Measurements from ENCODE around the gene DYDC2. TPM values are rescaled to one million over a fixed set of nuclear protein-coding genes. Genes with fewer than 3 reads are reported as not detected.

Gene DYDC2
- total RNA-seq, 1 donor from 2014 or later = 5.8 TPM

DNA sequence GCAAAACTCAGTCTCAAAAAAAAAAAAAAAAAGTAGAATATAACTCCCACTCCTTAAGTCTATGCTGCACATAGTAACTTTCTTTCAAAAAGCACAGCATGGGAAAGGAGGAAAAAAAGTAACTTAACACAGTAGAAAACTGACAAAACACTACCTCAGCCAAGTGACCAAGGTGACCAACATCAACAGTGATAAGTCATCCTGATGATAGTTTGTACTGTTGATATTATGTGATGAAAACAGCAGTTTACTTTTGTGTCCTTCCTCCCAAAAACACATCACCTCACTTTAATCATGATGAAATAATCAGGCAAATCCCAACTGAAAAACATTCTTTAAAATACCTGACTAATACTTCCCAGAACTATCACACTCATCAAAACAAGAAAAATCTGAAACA, 37.8 kb upstream of the DYDC2 start:
- H3K27me3 Mint-ChIP-seq (ENCODE audit: insufficient read depth, low read depth) = peaks cover 2% of the 10 kb centered on the region
- no peak overlapping the region for H3K4me2 ChIP-seq
- H3K27ac ChIP-seq = no peak overlapping the region
- H3K4me3 Mint-ChIP-seq = no peak overlapping the region
- H3K9me3 ChIP-seq (ENCODE audit: low read depth) = no peaks in the 10 kb centered on the region
- no peaks in the 10 kb centered on the region for H3K36me3 ChIP-seq
- H3K4me3 ChIP-seq = no peak overlapping the region
- peaks cover 16% of the 10 kb centered on the region for H3K4me1 ChIP-seq
- TF ChIP-seq CTCF (IDR thresholded peaks at IDR 0.05) (no peak), EZH2phosphoT487 (IDR thresholded peaks at IDR 0.05) (no peak)
- H3K79me2 ChIP-seq (ENCODE audit: low read depth) = no peaks in the 10 kb centered on the region
- H3K27ac Mint-ChIP-seq = no peak overlapping the region
- DNase-seq (ENCODE audit: low spot score) = no peak
- no peak overlapping the region for H2AFZ ChIP-seq (replicated peaks)
- no peaks in the 10 kb centered on the region for H3K36me3 Mint-ChIP-seq
- H3K4me1 Mint-ChIP-seq = peaks cover 11% of the 10 kb centered on the region
- no peak overlapping the region for H3K9ac ChIP-seq
- peaks cover 5% of the 10 kb centered on the region for H3F3A ChIP-seq (ENCODE audit: low read depth)
- H4K20me1 ChIP-seq (ENCODE audit: low read depth) = no peaks in the 10 kb centered on the region
- H3K9me3 Mint-ChIP-seq = no peaks in the 10 kb centered on the region
- no peaks in the 10 kb centered on the region for H3K27me3 ChIP-seq

- Histone ChIP-seq H3K79me2 (ENCODE audit: low read depth) (no peaks in the 10 kb centered on the region), H3K4me3 (no peak overlapping the region), H3K4me1 (peaks cover 16% of the 10 kb centered on the region), H3K9ac (no peak overlapping the region), H3K36me3 (no peaks in the 10 kb centered on the region), H3K9me3 (ENCODE audit: low read depth) (no peaks in the 10 kb centered on the region), H3K27me3 (no peaks in the 10 kb centered on the region), H3F3A (ENCODE audit: low read depth) (peaks cover 5% of the 10 kb centered on the region), H3K27ac (no peak overlapping the region), H4K20me1 (ENCODE audit: low read depth) (no peaks in the 10 kb centered on the region), H3K4me2 (no peak overlapping the region), H2AFZ (replicated peaks) (no peak overlapping the region)
- Mint-ChIP-seq H3K4me1 (peaks cover 11% of the 10 kb centered on the region), H3K4me3 (no peak overlapping the region), H3K9me3 (no peaks in the 10 kb centered on the region), H3K36me3 (no peaks in the 10 kb centered on the region), H3K27ac (no peak overlapping the region), H3K27me3 (ENCODE audit: insufficient read depth, low read depth) (peaks cover 2% of the 10 kb centered on the region)
- TF ChIP-seq EZH2phosphoT487 (IDR thresholded peaks at IDR 0.05) (no peak), EZH2 (IDR thresholded peaks at IDR 0.05) (no peak), CTCF (IDR thresholded peaks at IDR 0.05) (no peak)
- no peak for DNase-seq (ENCODE audit: low spot score)
Measured at GRCh38 chr10:80319318-80319717, 37.3 kb upstream of the DYDC2 start.

DNA sequence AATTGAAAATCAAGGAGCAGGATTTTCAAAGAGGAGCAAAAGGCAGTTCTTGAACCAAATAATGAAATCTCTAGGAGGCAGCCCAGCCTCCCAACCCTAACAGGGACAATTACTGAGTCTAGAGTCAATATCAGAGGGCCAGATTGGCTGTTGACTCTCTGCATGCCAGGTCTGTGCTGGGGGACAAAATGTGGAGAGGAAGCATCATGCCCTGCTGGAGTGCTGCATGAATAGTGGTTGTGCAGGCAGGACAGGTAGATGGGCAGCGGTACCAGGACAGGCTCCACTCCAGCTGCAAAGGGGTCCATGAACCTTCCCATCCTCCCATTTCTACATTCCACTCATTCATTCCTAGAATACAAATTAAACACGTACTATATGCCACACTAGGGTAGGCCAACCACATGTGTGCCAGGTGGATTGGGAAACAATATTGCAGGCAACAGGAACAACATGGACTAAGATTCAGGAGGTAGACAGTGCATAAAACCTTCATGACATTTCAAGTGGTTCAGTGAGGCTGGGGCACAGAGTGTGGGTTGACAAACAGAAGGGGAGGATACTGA, 36.8 kb upstream of the DYDC2 start:
- Histone ChIP-seq H4K20me1 (ENCODE audit: low read depth) (no peaks in the 10 kb centered on the region), H3K79me2 (ENCODE audit: low read depth) (no peaks in the 10 kb centered on the region), H3K4me1 (peaks cover 16% of the 10 kb centered on the region), H3K27me3 (no peaks in the 10 kb centered on the region), H3K36me3 (no peaks in the 10 kb centered on the region), H2AFZ (replicated peaks) (no peak overlapping the region), H3K4me3 (no peak overlapping the region), H3K27ac (no peak overlapping the region), H3K4me2 (no peak overlapping the region), H3K9me3 (ENCODE audit: low read depth) (no peaks in the 10 kb centered on the region), H3F3A (ENCODE audit: low read depth) (peaks cover 5% of the 10 kb centered on the region), H3K9ac (no peak overlapping the region)
- peaks cover 11% of the 10 kb centered on the region for H3K4me1 Mint-ChIP-seq
- no peak overlapping the region for H3K27ac Mint-ChIP-seq
- DNase-seq (ENCODE audit: low spot score) = no peak
- H3K4me3 Mint-ChIP-seq = no peak overlapping the region
- H3K27me3 Mint-ChIP-seq (ENCODE audit: insufficient read depth, low read depth) = peaks cover 2% of the 10 kb centered on the region
- TF ChIP-seq EZH2phosphoT487 (IDR thresholded peaks at IDR 0.05) (no peak), CTCF (IDR thresholded peaks at IDR 0.05) (no peak), EZH2 (IDR thresholded peaks at IDR 0.05) (no peak)
- no peaks in the 10 kb centered on the region for H3K36me3 Mint-ChIP-seq
- no peaks in the 10 kb centered on the region for H3K9me3 Mint-ChIP-seq

All from neural progenitor cell (in vitro differentiated cells).